ENCODE measurements around the gene ZNF710. TPM values are rescaled to one million over a fixed set of nuclear protein-coding genes. Genes with fewer than 3 reads are reported as not detected.

ZNF710 gene
- total and polyA plus RNA-seq, 2 experiments from 2014 or later = 15.9 to 18.2 TPM

- H3K79me2 ChIP-seq (replicated peaks; ENCODE audit: insufficient read depth) = 0 out of 2 replicates have a peak, but pooled peaks cover 4% of the 10 kb centered on the region
- H3K9me2 ChIP-seq (ENCODE audit: insufficient read depth) = no peaks in the 10 kb centered on the region
- Mint-ChIP-seq H3K36me3 (ENCODE audit: low read depth) (peaks cover 6% of the 10 kb centered on the region; the same call in 2 of the 3 replicates), H3K4me1 (peaks cover 51% of the 10 kb centered on the region), H3K27me3 (ENCODE audit: insufficient read depth, low read depth, poor library complexity) (peaks cover 23% of the 10 kb centered on the region), H3K27ac (peak overlapping the region; percentile 88), H3K4me3 (no peak overlapping the region; the same call in 2 of the 3 replicates), H3K9me3 (no peaks in the 10 kb centered on the region)
- no peak for DNase-seq (ENCODE audit: low spot score)
- H3K27ac ChIP-seq (ENCODE audit: low read depth) = peak overlapping the region; percentile 80; the same call in 1 of the 2 replicates
- H3F3A ChIP-seq (replicated peaks; ENCODE audit: low read depth) = peaks cover 9% of the 10 kb centered on the region; the same call in 1 of the 2 replicates
- H4K20me1 ChIP-seq (replicated peaks; ENCODE audit: insufficient read depth) = no peaks in the 10 kb centered on the region; the same call in 1 of the 2 replicates
- no peak overlapping the region for H2AFZ ChIP-seq
- ATAC-seq = no peak
- peaks cover 41% of the 10 kb centered on the region for H3K4me1 ChIP-seq (ENCODE audit: insufficient read depth)
- peak overlapping the region; percentile 43 for H3K4me2 ChIP-seq
- H3K36me3 ChIP-seq (ENCODE audit: insufficient read depth) = no peaks in the 10 kb centered on the region
- no peak overlapping the region for H3K4me3 ChIP-seq
- TF ChIP-seq NANOG (IDR thresholded peaks at IDR 0.05; ENCODE audit: borderline replicate concordance) = no peak
- TF ChIP-seq STAT1 (IDR thresholded peaks at IDR 0.05; ENCODE audit: unreplicated experiment) = no peak
- no peak for TF ChIP-seq CTCF (conservative IDR thresholded peaks at IDR 0.05; ENCODE audit: low read depth in 2 of 2)
- no peak for TF ChIP-seq EZH2phosphoT487 (IDR thresholded peaks at IDR 0.05; ENCODE audit: unreplicated experiment)
- no peak for TF ChIP-seq ZNF114 (CRISPR knock-in tag; IDR thresholded peaks at IDR 0.05)
- no peak for TF ChIP-seq ZNF331 (CRISPR knock-in tag; IDR thresholded peaks at IDR 0.05; ENCODE audit: low read depth)
- TF ChIP-seq JUNB (IDR thresholded peaks at IDR 0.05; ENCODE audit: unreplicated experiment) = no peak
- TF ChIP-seq REST (IDR thresholded peaks at IDR 0.05; ENCODE audit: unreplicated experiment) = no peak
- TF ChIP-seq ZNF462 (CRISPR knock-in tag; IDR thresholded peaks at IDR 0.05) = no peak
- TF ChIP-seq EZH2 (IDR thresholded peaks at IDR 0.05; ENCODE audit: low read depth, unreplicated experiment) = no peak
- no peaks in the 10 kb centered on the region for H3K27me3 ChIP-seq (ENCODE audit: insufficient read depth)
These were observed 62.7 kb downstream of the ZNF710 start for GRCh38 chr15:90063770-90064247.
